Erythroblast (primary cell): Measurements from ENCODE around the gene SAP30BP.

ENCODE experiments used
- GATA1 ChIP-seq: IDR thresholded peaks from 2 replicates; pipeline ENCODE4 v1.6.1; 2011; ENCODE audit warnings: low read depth, mild to moderate bottlenecking, control low read depth, low read length, moderate library complexity
- POLR2A ChIP-seq: IDR thresholded peaks from 2 replicates; pipeline ENCODE4 v1.6.1; 2011; ENCODE audit warnings: mild to moderate bottlenecking, low read length

DNA sequence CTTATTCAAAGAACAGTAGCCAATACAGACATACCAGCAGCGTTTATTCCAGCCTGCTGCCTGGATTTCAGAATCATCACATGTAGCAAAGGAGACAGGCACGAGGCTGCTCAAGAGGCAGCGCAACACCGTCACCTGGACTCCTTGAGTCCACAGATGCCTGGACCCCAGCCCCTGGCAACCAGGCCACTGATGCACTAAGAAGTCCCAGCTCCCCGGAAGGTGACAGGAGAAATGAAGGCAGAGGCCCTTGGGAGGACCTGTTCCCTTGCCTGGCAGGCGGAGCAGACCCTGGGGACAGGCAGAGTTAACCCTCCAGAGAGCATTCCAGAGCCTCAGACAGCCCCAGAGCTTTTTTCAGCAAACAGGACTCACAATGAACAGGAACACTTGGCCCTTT lies 17.5 kb upstream of the SAP30BP start:
- no peak for TF ChIP-seq POLR2A
- TF ChIP-seq GATA1, result no peak
